Muscle of back (tissue), 11 donors: ENCODE data around the gene NAXD. TPM values are rescaled to one million over a fixed set of nuclear protein-coding genes. Genes with fewer than 3 reads are reported as not detected.
A peak's percentile ranks its signal among the peaks of the same experiment; 100 is the strongest.
"Not testable (repeated sequence)": the region's sequence is repeated elsewhere in the genome, so short reads cannot be mapped to it uniquely, and the experiment has no call there.

Experiments
- DNase-seq, 3 donors: peaks; one replicate each; pipeline versions ENCODE4 v3.0.0 to v3.0.0-alpha.2; 2013
- polyA plus RNA-seq, 10 donors: library from polyadenylated mRNA; unstranded; fragments of 120-200 nt; gene quantifications; one replicate each; pipeline ENCODE4 v1.2.1, GENCODE V29; 2013; ENCODE audit not compliant: insufficient read length in 10 of 10

Gene NAXD
- polyA plus RNA-seq, 10 donors: 24.3 to 30.1 (median 27.2) TPM

GRCh38 chr13:110627761-110628476 is 12.6 kb downstream of the NAXD start:
- DNase-seq: no peak

- DNase-seq: no peak
Observed at GRCh38 chr13:110628477-110628793, 13.1 kb downstream of the NAXD start.

GRCh38 chr13:110628952-110629701 is 13.8 kb downstream of the NAXD start:
- DNase-seq: no peak

- DNase-seq: no peak
Observed at GRCh38 chr13:110629735-110630134, 14.4 kb downstream of the NAXD start.

DNA sequence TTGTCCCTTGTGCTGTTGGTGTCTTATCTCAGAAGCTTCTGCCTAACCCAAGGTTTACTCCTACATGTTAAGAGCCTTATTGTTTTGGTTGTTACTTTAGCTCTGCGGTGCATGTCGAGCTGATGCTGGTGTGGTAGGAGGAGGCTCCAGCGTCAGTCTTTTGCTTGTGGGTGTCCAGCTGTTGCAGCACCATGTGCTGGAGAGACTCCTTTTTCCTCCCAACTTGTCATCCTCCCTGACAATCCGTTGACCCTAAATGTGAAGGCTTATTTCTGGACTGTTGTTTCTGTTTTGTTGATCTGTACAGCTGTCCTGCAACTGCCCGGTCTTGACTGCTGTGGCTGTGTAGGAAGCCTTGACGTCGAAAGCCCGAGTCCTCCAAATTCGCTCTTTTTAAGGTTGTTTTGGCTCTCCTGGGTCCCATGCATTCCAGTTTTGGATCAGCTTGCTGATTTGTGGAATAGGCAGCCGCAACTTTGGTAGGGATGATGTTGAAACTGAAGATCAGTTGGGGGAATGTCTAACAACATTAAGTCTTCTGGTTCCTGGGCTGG is 15.3 kb downstream of the NAXD start:
- DNase-seq: no peak

GRCh38 chr13:110632255-110632654 is 16.9 kb downstream of the NAXD start:
- DNase-seq: not testable (repeated sequence)

DNA sequence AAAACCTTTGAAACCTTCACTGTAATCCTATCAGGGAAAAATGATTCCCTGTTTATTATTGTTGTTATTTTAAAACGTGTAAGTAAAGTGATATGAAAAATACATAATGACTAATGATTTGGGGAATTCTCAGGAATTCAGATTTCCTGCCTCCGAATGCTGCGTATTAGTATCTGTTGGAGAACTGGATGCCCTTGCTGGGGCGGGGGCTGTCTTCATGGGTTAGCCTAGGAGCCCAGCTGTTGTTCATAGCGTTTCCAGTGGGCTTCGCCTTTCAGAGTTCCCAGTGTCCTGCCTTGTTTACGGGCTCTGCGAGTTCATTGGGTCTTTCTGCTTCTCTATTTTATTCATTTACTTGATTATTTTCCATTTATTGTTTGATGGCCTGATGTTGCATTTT is 18.4 kb downstream of the NAXD start:
- no peak for DNase-seq

GRCh38 chr13:110634558-110634957 is 19.2 kb downstream of the NAXD start:
- peak in 1 of 3 donors; percentile 11 for DNase-seq

DNA sequence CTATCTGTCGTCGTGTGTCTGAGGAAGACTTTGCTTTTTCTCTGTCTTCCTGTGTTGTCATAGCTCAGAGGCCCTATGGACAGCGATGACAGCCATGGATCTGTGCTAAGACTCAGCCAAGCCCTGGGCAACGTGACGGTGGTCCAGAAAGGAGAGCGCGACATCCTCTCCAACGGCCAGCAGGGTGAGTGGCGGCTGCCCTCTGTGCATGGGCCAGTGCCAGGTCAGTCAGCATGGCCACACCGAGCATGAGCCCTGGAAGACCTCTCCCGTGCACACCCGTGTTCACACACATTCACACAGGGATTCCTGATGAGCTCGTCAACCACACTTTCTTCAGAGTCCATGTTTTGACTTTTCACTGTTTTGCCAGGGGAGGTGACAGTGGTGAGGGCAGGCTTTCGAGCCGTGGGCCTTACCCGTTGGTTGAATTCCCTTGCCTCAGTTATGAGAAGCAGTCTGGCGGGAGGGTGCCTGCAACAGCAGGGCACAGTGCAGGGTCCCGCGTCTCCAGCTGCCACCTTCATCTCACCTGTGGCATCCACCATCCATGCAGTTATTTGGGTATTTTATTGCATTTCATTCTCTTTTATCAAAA is 20.2 kb downstream of the NAXD start:
- no peak for DNase-seq

DNA sequence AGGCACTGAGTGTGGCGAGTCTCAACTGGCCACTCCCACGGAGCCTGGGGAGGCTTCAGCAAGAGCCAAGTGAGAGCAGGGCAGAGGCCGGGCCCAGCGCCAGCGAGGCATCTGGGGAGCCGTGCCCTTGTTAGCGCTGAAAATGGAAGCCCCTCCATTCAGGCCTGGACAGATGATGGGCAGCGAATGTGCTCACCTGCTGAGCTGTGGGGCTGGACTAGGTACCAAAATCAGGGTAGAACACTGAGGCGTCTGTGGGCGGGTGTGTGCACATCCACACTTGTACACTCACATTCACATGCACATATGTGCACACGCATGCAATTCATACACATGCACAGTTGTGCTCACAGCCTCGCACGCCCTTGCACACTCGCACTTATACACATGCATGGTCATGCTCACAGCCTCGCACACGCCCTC is 20.7 kb downstream of the NAXD start:
- no peak for DNase-seq

- no peak for DNase-seq
Observed at GRCh38 chr13:110636701-110637201, 21.4 kb downstream of the NAXD start.

DNA sequence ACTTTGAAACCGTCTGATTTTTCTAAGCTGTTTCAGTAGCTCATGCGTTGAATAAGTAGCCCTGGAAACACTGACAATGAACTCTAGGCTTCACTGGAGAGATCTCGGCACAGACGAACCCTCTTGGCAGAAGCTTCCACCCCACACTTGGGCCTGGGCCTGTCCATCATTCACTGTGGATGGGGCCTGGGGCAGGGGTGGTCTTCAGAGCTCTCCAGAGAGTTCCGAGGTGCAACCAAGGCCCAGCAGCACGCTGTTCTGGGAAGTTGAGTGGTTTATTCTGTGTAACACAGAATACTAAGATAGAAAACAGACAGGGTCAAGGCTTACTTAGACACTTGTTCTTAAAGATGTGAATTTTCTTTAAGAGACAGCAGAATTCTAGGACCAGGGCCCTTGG is 21.9 kb downstream of the NAXD start:
- DNase-seq: no peak

GRCh38 chr13:110637747-110638146 is 22.4 kb downstream of the NAXD start:
- DNase-seq: no peak

DNA sequence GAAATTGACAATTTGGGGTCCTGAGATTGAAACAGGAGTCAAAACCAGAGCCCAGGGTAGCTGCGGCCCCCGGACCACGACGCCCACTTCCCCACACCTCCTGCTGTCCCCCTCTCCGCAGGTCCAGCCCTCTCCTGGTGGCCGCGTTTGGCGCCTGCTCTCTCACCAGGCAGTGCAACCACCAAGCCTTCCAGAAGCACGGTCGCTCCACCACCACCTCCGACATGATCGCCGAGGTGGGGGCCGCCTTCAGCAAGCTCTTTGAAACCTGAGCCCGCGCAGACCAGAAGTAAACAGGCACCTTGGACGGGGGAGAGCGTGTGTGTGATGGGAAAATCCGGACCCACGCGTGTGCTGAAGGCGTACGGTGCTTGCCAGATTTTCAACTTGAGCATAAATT is 22.9 kb downstream of the NAXD start:
- no peak for DNase-seq

DNA sequence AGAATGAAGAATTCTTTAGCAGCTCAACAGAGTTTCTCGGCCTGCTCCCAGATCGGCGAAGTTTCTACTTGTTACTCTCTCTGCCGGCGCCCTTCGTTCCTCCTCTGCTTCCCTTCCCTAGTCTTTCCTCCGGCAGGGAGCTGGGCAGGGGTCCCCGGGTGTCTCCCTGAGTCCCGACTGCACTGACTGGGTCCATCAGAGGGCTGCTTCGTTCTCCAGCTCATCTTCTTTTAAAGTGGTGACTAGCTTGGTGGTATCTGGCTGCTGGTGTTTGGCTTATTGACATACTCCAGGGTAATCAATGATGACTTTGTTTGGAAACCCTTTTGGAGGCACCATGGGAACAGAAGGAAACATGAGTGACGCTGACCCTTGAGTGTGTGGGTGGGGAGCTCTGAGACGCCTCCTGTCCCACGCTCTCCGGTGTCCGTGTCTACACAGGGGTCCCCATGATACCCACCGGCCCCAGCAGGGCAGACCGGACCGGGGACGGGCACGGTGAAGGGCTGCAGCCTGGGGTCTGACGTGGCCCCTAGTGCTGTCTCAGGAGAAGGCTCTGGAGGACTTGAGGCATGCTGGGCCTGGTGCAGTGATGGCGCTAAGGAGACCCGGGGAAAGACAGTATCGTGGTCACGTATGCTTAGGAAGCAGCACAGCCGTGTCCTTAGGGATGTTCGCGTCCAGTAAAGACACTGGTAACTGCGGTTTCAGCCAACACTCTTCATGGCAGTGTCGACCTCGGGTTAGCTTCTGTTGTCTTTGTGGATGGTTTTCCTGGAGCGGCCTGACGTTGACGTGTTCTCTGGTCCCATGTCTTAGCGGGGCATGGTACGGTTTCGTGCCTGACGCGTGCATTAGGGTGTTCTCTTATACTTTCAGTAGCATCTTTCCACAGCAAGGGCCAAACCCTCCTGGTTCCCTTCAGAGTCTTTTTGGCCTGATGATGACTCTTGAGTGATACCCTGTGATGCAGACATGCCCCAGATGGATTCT is 23.8 kb downstream of the NAXD start:
- no peak for DNase-seq

DNA sequence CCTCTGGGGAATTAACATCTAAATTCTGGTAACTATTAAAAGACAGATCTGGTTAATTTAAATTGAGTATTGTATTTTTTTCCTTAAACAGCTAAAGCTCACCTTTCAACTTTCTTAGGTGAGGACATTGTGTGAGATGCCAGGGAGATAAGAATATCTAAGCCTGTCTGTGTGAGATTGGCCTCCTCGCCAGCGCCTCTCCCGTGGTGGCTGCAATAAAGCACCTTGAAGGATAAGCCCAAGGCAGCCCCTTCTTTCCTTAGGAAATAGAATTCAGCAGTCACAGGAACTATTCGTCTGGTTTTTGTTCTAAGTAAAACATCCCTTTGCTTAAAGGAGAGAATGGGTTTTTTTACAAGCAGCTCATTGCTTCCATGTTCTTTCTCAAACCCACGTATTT is 24.6 kb downstream of the NAXD start:
- DNase-seq: no peak

- no peak for DNase-seq
Observed at GRCh38 chr13:110640591-110641029, 25.3 kb downstream of the NAXD start.

- peak; percentile 11 to 61 (median 34) for DNase-seq
Observed at GRCh38 chr13:110641055-110642015, 26.0 kb downstream of the NAXD start.

- no peak for DNase-seq
Observed at GRCh38 chr13:110642291-110642981, 27.1 kb downstream of the NAXD start.
